Measurements from ENCODE around the gene CIRBP. TPM values are rescaled to one million over a fixed set of nuclear protein-coding genes. Genes with fewer than 3 reads are reported as not detected.

Gene CIRBP
- total and polyA plus RNA-seq, 7 donors = 137 to 591 (median 296) TPM

- Histone ChIP-seq H3K9me3 (no peaks in the 10 kb centered on the region), H3K27ac (no peak overlapping the region), H3K36me3 (ENCODE audit: insufficient read depth in 1 of 2, low read depth in 1 of 2) (peaks cover 0 to 51% of the 10 kb centered on the region in 2 donors), H3K4me1 (peaks cover 11% of the 10 kb centered on the region), H3K4me3 (no peak overlapping the region), H3K27me3 (ENCODE audit: insufficient read depth in 3 of 3, low read length in 2 of 3) (no peaks in the 10 kb centered on the region)
- WGBS, 3 donors = 88 to 92% (median 90%) methylated on average over 47 to 56 of the region's 56 CpGs
- ATAC-seq (no peak), DNase-seq (no peak)
- TF ChIP-seq CTCF (IDR thresholded peaks at IDR 0.05) = no peak
- intact Hi-C loops (cut with DNase I) = no loop called here
Observed at GRCh38 chr19:1227304-1228054, 41.7 kb upstream of the CIRBP start.

- H3K27me3 ChIP-seq (ENCODE audit: insufficient read depth in 3 of 3, low read length in 2 of 3) = no peaks in the 10 kb centered on the region
- peaks cover 0 to 42% of the 10 kb centered on the region in 2 donors for H3K36me3 ChIP-seq (ENCODE audit: insufficient read depth in 1 of 2, low read depth in 1 of 2)
- ATAC-seq (no peak), DNase-seq (no peak)
- intact Hi-C loops (cut with DNase I) = no loop called here
- 96 to 98% (median 96%) methylated on average over 84 to 100 of the region's 100 CpGs for WGBS, 3 donors
- H3K4me1 ChIP-seq = peaks cover 4% of the 10 kb centered on the region
- no peak for TF ChIP-seq CTCF (IDR thresholded peaks at IDR 0.05)
- H3K27ac ChIP-seq = no peak overlapping the region
- H3K9me3 ChIP-seq = no peaks in the 10 kb centered on the region
- no peak overlapping the region for H3K4me3 ChIP-seq
Observed at GRCh38 chr19:1228161-1228957, 40.8 kb upstream of the CIRBP start.

- Histone ChIP-seq H3K9me3 (no peaks in the 10 kb centered on the region), H3K4me3 (no peak overlapping the region), H3K27ac (no peak overlapping the region), H3K4me1 (no peaks in the 10 kb centered on the region), H3K36me3 (ENCODE audit: insufficient read depth in 1 of 2, low read depth in 1 of 2) (peaks cover 0 to 33% of the 10 kb centered on the region in 2 donors), H3K27me3 (ENCODE audit: insufficient read depth in 3 of 3, low read length in 2 of 3) (no peaks in the 10 kb centered on the region)
- 96% methylated on average over 123 to 158 of the region's 158 CpGs for WGBS, 3 donors
- intact Hi-C loops (cut with DNase I) = no loop called here
- TF ChIP-seq CTCF (IDR thresholded peaks at IDR 0.05) = no peak
- ATAC-seq (no peak), DNase-seq (no peak)
Observed at GRCh38 chr19:1229056-1229923, 39.8 kb upstream of the CIRBP start.

GRCh38 chr19:1229924-1230782 lies 39.0 kb upstream of the CIRBP start:
- no peak for TF ChIP-seq CTCF (IDR thresholded peaks at IDR 0.05)
- Histone ChIP-seq H3K36me3 (ENCODE audit: insufficient read depth in 1 of 2, low read depth in 1 of 2) (peaks cover 0 to 26% of the 10 kb centered on the region in 2 donors), H3K4me1 (no peaks in the 10 kb centered on the region), H3K9me3 (no peaks in the 10 kb centered on the region), H3K4me3 (no peak overlapping the region), H3K27me3 (ENCODE audit: insufficient read depth in 3 of 3, low read length in 2 of 3) (no peaks in the 10 kb centered on the region), H3K27ac (no peak overlapping the region)
- intact Hi-C loops (cut with DNase I) = no loop called here
- no peak for ATAC-seq
- 83 to 89% (median 88%) methylated on average over 44 to 61 of the region's 61 CpGs for WGBS, 3 donors
- DNase-seq = no peak

Measured in psoas muscle (tissue), 8 donors.